COR-L47 (cell line): ENCODE results near the gene SERP2.

Experiments used
- DNase-seq: peaks from one replicate; lab custom pipeline; 2025; lab: John Stamatoyannopoulos, UW

Gene SERP2

DNA sequence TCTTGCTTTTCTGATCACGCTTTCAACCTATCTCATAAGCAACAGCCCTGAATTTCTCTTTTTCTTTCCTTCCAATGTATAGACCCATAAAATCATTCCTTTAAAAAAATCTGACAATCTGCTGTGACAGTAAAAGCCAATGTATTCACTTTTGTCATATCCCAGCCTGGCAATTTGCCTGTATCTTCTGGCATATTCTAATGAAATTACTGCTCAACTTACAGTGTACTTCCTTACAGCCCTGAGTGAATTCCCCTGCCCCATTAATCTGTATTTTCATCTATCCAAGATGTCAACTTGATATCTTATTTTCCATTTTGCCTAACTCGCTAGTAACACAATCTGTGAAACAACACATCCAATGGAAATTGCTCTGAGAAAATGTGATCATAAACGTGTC is 18.0 kb upstream of the SERP2 start:
- DNase-seq = no peak

DNA sequence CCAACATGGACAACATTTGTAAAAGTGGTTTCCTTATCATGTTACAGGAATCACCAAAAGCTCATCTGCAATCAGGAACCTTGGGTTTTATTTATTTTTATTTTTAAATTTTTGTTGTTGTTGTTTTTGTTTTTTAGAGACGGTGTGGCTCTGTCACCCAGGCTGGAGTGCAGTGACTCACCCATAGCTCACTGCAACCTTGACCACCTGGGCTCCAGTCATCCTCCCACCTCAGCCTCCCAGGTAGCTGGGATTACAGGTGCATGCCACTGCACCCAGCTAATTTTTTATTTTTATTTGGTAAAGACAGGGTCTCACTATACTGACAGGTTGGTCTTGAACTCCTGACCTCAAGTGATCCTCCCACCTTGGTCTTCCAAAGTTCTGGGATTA is 13.6 kb upstream of the SERP2 start:
- DNase-seq = no peak

DNA sequence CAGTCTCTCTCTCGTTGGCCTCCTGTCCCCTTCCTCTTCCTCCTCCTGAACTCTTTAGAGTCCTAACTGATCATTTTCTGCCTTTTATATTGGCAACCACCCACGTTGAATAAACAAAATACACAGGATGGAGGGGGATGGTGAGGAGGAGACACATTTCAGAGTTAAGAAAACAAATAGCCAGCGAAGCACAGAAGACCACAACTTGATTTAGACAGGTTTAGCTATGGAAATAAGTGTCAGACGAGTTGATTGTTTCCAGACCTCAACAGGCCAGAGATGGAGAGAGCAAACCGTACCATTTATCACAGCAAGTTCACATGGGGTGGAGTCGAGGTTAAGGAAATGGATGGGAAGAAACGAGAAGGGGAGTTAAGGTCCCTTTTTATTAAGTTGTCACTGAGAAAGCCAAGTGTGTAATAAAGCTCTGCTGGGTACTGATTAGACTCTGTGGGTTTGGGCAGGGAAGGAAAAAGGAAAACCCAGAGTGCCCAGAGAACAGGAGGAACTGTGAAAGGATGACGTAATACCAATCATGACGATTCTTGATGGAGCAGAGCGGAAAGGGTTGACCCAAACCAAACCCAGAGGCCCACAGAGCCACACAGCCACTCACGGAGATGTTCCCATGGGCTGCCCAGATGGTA is 11.1 kb upstream of the SERP2 start:
- no peak for DNase-seq

DNA sequence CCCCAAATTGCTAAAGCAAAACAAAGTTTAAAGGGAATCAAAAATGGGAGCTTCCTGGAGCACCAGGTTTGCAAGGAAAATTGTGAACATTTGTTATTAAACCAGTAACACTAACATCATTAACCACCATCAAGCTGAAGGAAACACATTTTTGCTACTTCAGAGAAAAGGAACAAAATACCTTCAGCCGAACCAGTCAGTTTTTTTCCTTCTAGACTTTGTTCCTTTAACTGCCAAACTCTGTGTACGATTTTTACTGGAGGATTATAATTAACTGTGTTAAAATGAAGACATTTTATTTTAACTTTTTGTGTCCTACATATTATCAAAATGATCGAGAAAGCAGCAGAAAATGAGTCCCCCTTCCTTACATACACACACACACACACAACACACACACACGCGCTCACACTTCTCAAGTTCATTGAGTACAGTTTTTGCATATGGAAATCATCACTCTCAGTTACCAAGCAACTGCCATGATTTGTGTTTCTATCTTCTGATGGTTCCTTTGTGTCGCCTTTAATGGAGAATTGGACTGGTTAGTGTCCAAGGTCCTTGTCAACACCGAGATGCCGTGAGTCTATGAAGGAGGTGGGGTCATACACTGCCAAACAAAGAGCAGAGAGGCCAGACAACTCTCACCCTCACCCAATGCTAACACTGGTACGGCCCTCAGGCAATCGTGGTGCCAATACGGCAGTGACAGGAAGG is 9.8 kb upstream of the SERP2 start:
- no peak for DNase-seq

DNA sequence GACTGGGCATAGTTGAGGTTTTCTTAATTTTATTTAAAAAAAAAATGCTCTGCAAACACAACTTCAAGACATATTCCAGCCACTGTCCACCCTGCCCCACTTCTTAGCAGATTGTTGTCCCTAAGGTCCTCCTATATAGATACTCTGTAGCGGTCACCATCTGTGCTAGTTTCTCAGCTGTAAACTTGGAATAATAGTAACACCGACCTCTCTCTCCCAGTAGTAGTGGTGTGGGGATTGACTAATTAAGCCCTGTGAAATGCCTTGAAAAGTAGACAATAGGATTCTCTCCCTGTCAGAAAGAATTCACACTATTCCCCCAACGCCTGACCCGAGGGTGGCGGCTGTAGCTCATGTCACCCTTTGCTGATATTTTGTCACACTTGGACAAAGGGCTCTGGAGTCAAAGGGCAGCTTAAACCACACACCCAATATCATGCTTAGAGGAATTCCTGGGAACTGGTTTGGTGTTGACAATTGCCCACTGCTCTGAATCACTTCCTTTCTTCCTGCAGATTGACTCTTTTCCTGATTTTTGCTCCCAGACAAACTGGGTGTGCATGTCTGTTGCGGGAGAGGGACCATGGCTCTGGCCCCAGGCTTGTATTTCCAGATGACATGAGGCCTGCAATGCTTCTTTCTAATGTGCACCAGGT is 9.2 kb upstream of the SERP2 start:
- no peak for DNase-seq

DNA sequence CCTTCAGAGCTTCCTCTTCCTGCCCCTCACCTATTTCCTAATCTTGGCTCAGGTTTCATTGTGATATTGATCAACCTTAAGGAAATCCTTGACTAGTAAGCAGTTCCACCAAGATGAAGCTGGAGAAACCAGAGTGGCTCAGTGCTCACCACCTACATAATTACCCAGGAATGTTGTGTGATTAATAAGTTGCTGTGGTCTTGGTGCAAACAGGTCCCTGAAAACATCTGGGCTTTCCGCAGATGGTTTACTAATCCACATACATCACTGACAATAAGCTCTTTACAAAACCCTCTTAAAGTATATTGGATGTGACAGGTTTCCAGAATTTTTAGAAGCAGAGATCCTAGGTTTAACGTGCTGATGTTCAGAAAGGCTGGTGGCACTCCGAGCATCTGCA is 8.6 kb upstream of the SERP2 start:
- DNase-seq = no peak

DNA sequence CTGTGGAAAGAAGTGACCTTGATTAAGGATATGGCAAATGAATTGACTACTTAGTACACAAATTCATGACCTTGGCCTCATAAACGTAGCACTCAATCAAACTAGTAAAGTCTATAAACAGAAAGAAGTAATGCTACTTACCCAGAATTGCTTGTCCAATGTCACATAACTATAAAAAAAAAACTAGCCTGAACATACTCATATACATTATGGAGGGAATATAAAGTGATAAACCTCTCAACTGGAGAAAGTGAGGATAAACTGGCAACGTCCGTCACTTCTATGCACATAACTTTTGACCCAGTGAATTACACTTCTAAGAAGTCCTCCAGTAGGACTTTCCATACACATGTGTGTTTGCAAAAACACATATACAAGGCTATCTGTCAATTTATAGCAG is 7.7 kb upstream of the SERP2 start:
- DNase-seq = no peak

DNA sequence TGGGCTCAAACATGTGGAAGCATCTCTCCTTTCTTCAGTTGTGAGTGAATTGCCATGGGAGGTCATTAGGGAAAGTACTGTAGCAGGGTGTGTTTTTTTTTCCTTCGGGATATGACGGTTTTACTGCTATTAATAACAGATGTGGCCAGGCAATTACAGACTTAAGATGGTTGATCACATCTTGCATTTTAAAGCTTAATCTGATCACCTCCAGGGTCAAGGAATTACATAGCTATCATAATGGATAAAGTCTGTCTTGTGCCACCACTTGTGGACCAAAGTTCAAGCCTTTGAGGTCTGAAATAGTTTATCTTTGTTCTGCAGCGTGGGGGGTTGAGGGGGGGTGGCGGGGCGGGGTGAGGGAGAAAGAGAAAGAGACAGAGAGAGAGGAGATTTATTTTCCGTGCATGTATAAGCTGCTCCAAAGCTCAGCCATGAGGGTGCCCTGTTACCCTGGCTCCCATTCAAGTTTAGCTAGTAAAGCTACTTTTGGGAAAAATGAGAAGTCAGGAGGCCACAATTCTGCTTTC is 5.5 kb upstream of the SERP2 start:
- no peak for DNase-seq

DNA sequence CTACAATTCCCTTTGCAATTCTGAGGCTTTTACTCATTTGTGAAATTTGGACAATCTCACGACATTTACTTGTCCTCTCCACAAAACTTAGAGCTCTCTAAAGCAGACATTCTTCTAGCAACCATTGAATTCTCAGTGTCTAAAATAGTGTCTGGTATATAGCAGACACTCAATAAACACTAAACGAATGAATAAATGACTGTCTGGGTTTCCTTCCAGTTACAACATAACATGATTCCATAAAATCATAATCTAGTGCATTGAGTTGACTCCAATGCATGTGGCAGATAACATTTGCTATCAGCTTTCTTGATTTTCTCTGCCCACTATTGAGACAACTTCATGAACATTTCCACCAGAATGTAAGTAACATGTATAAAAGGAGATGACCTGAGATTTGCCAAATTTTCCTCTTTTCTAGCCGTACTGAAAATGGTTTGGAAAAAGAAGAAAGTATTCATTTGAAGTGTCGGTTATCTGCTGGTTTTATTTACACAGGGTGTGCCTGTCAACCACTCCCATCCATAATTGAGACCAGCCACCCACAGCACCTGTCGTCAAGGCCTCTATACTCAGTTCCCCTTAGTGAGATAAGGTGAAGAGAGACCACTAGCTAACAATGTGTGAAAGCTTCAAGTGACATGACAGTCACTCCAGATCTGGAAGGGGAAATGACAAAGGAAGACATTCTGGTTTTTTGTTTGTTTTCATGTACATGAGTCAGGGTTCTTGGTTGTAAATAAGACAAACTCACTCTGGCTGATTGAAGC is 4.8 kb upstream of the SERP2 start:
- peak; percentile 47 for DNase-seq

DNA sequence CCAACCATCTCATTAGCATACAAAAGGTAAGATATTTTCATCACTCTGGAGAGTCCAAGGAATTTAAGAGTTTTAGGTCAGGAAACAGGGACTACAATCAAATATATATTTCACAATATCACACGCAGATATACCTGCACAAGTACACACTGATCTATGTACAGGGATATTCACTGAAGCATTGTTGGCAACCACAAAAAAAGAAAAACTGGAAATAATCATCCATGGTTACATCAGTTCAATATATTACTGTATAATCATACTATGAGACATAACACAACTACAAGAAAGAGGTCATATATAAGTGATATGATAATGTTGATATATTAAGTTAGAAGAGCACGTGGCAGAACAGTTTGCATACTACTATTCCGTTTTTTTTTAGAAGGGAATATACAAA is 2.2 kb upstream of the SERP2 start:
- no peak for DNase-seq

DNA sequence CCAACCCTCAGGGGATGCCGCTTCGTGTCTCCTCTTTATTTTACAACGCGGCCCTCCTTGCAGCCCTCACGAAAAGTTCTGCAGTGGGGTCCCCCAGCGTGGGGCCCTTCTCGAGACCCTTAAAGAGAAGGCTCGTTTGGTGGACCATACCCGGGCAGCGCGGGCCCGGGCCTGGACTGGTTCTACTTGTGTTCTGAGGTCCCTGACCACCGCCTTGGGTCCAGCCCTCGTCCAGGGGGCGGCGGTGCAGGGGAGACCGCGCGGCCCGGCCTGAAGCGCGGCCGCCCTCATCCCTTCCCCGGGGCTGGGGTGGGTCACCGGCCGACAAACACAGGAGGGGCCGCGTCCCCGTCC is 400 bp upstream of the SERP2 start:
- no peak for DNase-seq

DNA sequence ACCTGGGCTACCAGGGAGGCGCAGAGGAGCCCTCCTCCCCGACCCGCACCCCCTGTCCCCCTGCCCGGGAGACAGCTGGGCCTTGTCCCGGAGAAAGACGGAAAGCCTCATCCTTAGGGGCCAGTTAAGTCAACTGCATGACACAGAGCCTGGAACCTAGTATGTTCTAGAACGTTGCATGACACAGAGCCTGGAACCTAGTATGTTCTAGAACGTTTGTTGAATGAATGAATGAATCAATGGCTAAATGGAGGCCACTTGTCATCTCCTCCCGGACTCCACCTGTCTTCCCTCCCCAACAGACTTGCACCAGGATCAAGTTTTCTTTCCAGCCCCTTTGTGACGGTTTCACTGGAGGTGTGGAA is 706 bp downstream of the SERP2 start:
- no peak for DNase-seq

DNA sequence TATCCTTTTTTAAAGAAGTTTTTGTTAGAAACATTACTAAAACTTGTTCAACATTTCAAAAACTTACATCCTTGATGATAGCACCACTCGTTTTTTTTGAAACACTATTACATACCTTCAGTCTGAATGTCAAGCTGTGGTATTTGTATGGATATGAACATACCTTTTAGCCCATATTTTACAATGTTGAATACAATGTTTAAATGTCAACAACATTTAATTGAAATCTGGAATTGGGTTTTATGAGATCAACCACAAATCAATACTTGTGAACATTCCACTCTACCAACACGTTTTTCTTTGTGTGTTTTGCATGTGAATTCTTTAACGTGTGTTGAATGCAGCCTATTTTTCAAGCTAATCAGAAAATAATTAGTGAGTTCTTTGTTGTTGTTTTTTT is 4.7 kb downstream of the SERP2 start:
- DNase-seq = no peak

DNA sequence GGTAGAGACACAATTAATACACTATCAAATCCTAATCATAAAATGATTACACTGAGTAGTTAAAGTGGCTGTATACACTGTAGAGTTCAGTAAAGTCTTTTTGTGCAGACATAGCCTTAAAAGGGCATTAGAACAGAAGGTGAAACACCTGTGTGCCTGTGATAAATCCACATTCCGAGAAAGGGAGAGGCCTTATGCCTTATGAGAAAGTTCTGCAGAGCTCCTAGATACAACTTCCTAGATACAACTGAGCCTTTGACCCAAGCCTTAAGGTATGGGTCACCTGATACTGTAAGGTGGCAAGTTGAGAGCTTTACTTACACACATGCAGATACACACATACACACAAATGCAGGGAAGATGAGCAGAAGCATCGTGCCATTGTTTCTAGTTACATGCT is 6.3 kb downstream of the SERP2 start:
- no peak for DNase-seq

DNA sequence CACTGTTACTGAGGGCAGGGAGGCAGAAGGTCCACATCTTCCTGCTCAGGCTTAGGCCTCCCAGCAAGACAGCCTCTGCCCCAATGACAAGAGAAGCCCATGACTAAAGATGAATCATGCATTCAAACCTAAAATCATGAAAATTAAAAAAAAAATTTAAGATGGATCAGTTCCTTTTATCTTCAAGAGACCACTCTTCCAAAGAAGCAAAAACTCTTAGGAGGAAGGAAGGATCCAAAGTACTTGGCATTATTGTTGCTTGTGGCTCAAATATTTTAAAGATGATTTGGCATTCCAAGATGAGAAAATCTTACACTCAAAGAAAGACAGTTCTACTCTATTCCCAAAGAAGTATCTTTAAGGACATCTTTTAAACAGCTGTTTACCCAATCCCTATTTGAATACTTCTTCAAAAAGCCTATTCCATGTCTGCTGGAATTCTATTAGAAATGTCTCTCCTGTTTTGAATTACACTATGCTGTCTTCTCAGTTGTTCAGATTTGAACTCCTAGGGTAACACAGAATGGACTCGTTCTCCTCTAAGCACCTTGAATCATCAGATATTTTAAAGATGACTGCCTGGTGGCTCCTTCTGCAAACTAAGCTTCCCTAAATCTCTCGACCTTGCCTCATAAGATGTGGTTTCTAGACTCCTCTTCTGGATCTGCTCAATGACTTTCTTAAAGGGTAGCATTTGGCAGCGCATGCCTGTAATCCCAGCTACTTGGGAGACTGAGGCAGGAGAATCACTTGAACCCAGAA is 7.0 kb downstream of the SERP2 start:
- DNase-seq = no peak

DNA sequence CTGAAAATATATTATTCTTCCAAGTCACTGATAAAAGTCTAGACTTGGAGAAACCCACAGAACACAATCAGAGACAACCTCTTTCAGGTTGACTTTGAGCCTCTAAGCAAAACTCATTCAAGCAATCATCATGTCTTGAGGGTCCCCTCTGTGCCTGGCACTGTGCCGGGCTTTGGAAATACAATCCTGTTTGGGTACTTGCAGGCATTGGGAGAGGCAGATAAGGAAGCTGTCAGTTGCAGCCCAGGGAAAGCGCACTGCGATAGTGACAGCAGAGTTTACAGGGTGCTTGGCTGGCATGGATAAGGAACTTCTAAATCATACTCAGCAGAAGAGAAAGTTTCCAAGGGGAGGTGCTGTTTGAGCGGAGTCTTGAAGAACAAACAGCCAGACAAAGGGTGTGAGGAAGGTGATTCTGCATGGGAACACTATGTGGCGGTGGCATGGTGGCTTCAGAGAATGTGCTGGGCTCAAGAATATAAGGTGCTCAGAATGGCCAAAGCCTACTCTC is 9.1 kb downstream of the SERP2 start:
- no peak for DNase-seq

DNA sequence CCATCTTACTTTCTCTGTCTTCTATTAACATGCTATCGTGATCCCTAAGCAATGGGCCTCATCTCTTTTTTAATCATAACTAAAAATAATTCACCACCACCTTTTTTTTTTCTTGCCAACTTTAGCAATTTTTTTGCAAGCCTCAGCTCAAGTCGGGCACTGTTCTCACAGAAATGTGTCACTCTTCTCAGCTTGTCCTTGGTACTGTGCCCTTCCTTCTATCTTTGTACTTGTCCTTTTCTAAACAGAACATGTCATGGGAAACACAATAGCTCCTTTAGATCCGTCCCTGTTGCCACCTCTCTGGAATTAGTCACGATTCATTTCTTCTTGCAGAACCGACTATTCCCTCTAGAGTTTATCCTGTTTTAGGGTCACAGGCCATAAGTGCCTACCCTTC is 10.3 kb downstream of the SERP2 start:
- no peak for DNase-seq

DNA sequence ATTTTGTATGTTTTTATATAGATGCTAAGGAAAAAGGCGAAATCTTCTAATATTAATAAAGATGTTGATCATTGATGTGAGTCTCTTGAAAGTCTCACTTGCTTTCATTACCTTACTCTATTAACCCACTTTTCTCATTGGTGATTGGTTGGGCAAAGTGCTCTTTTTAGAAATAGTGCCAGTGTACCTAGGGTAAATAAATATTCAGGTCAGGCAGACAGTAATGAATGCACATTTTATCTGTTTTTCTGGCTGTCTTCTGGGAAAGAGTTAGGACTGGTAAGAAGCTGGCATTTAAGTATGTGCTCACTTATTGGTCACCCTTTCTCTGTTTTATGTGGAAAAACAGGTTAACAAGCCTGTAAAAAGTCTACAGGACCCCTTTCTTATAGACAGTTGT is 11.2 kb downstream of the SERP2 start:
- no peak for DNase-seq

DNA sequence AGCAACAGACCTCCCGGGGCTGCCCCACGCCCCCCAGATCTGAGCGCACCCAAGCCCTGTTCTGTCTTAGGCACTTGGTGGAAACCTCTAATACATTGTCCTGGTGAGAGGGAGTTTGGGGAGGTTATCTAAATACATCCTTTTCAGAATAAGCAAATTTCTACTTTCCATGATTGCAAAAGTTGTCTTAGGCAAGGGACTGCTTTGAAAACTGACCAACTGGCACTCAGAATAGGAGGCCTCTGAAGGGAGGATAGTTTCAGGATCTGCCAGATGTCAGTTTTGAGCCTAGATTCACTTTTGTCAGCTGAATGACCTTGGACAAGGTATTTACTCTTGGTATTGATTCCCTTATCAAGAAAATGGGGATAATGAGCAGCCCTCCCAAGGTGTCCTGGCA is 11.8 kb downstream of the SERP2 start:
- DNase-seq = no peak

DNA sequence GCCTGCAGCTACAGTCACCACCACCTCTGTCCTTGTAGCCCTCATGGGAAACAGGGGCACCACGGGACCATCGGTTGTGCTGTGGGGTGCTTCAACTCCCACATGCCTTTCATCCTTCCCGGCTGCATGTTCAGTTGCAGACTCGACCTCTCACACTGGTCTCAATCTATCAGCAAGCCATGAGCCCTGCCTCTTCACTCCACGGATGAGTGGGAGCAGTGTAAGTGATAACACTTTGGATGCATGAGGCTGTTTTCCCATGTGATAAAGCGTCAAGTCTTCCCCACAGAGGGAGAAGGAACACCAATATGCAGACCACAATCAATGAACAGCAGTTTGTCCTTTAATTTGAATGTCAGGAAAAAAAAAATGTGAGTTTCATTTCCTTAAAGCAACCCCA is 12.2 kb downstream of the SERP2 start:
- no peak for DNase-seq

DNA sequence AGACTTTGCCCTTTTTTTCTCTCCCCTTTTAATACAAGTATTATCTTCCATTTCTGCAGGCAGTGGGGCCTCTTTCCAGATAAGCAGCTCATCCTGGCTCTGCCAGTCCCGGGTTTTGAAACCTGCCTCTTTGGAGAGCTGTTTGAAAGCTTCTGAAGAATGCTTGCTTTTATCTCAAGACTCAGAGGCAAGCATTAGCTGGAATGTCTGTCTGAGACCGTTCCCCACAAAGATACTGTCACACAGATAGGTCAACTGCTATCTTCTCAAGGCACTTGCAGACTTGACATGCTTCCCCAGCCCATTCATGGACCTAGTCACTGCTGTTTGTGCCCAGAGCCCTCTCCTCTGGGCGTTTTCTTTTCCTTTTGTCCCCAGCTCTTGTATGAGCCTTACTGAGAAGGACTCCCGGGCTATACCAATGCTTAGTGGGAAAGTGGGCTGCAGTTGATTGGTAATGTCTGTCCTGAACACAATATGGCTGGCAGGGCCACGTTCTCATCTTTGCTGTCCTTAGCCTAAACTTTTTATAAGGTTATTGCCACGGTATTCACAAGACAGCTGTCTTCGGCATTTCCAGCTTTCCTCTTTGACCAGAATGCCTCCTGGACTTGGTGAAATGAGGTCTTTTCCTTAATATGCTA is 13.4 kb downstream of the SERP2 start:
- DNase-seq = no peak
